Measurements from ENCODE around the gene DUSP1. TPM values are rescaled to one million over a fixed set of nuclear protein-coding genes. Genes with fewer than 3 reads are reported as not detected.
A peak's percentile ranks its signal among the peaks of the same experiment; 100 is the strongest.

DUSP1 gene
- total and polyA plus RNA-seq, 2 of the 13 experiments (the other 11 are each of a cell fraction or from before 2014, with no cell fraction given): 27.1 to 55.5 TPM

- peak; percentile 86; the same call in 1 of the 2 replicates for TF ChIP-seq SPEN (CRISPR knock-in tag; IDR thresholded peaks at IDR 0.05; ENCODE audit: low read depth)
- peak; percentile 77 for TF ChIP-seq ZNF770 (CRISPR knock-in tag; IDR thresholded peaks at IDR 0.05)
- TF ChIP-seq AKAP8 (CRISPR knock-in tag; IDR thresholded peaks at IDR 0.05): peak; percentile 75; the same call in 1 of the 2 replicates
- TF ChIP-seq NCOA1 (CRISPR knock-in tag; IDR thresholded peaks at IDR 0.05): no peak
- TF ChIP-seq, protein P1, sequence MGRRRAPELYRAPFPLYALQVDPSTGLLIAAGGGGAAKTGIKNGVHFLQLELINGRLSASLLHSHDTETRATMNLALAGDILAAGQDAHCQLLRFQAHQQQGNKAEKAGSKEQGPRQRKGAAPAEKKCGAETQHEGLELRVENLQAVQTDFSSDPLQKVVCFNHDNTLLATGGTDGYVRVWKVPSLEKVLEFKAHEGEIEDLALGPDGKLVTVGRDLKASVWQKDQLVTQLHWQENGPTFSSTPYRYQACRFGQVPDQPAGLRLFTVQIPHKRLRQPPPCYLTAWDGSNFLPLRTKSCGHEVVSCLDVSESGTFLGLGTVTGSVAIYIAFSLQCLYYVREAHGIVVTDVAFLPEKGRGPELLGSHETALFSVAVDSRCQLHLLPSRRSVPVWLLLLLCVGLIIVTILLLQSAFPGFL (CRISPR knock-in tag; IDR thresholded peaks at IDR 0.05): no peak
- no peak for TF ChIP-seq ZNF652 (CRISPR knock-in tag; IDR thresholded peaks at IDR 0.05; ENCODE audit: borderline replicate concordance, low read depth)
- no peak for TF ChIP-seq CENPT (CRISPR knock-in tag; IDR thresholded peaks at IDR 0.05; ENCODE audit: low read depth)
- TF ChIP-seq ZMAT3 (CRISPR knock-in tag; conservative IDR thresholded peaks at IDR 0.05): peak; percentile 58; the same call in 1 of the 2 replicates
- TF ChIP-seq, protein P2, sequence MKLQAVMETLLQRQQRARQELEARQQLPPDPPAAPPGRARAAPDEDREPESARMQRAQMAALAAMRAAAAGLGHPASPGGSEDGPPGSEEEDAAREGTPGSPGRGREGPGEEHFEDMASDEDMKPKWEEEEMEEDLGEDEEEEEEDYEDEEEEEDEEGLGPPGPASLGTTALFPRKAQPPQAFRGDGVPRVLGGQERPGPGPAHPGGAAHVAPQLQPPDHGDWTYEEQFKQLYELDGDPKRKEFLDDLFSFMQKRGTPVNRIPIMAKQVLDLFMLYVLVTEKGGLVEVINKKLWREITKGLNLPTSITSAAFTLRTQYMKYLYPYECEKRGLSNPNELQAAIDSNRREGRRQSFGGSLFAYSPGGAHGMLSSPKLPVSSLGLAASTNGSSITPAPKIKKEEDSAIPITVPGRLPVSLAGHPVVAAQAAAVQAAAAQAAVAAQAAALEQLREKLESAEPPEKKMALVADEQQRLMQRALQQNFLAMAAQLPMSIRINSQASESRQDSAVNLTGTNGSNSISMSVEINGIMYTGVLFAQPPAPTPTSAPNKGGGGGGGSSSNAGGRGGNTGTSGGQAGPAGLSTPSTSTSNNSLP (IDR thresholded peaks at IDR 0.05; ENCODE audit: low read depth, low read length): no peak; the same call in 1 of the 2 replicates
- TF ChIP-seq PATZ1 (CRISPR knock-in tag; IDR thresholded peaks at IDR 0.05): peak; percentile 98
- TF ChIP-seq ZNF766 (CRISPR knock-in tag; IDR thresholded peaks at IDR 0.05; ENCODE audit: borderline replicate concordance): peak; percentile 86; the same call in 1 of the 2 replicates
- peak; percentile 81 for TF ChIP-seq THAP11 (CRISPR knock-in tag; IDR thresholded peaks at IDR 0.05)
- TF ChIP-seq, protein P3, sequence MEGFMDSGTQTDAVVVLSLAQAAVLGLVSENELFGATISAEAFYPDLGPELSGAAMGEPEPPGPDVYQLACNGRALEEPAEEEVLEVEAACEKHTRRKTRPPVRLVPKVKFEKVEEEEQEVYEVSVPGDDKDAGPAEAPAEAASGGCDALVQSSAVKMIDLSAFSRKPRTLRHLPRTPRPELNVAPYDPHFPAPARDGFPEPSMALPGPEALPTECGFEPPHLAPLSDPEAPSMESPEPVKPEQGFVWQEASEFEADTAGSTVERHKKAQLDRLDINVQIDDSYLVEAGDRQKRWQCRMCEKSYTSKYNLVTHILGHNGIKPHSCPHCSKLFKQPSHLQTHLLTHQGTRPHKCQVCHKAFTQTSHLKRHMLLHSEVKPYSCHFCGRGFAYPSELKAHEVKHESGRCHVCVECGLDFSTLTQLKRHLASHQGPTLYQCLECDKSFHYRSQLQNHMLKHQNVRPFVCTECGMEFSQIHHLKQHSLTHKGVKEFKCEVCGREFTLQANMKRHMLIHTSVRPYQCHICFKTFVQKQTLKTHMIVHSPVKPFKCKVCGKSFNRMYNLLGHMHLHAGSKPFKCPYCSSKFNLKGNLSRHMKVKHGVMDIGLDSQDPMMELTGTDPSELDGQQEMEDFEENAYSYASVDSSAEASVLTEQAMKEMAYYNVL (CRISPR knock-in tag; IDR thresholded peaks at IDR 0.05; ENCODE audit: borderline replicate concordance): peak; percentile 86
- TF ChIP-seq EED (CRISPR knock-in tag; IDR thresholded peaks at IDR 0.05): no peak; the same call in 1 of the 2 replicates
Observed at GRCh38 chr5:172772112-172772906, 1.3 kb upstream of the DUSP1 start (continued).
